Left ventricle myocardium superior (tissue), 1 donor: ENCODE data around the gene MAP7D2. TPM values are rescaled to one million over a fixed set of nuclear protein-coding genes. Genes with fewer than 3 reads are reported as not detected.
"Not testable (repeated sequence)": the region's sequence is repeated elsewhere in the genome, so short reads cannot be mapped to it uniquely, and the experiment has no call there.

ENCODE experiments used
- ATAC-seq: fragments of 200-7000 bp; cut with Tn5 transposase; one replicate; pipeline ENCODE4 v1.9.1; 2020; ENCODE audit warnings: mild to moderate bottlenecking, moderate library complexity
- DNase-seq: peaks from one replicate; pipeline ENCODE4 v3.0.0-alpha.2; 2020
- intact Hi-C: fragments of 100-400 bp; cut with micrococcal nuclease; formaldehyde crosslinking; loops from one replicate; pipeline ENCODE4 v1.11.0; 2022
- long read RNA-seq: library from polyadenylated mRNA; unstranded; transcript quantifications from one replicate; pipeline ENCODE4 v2.0.0, GENCODE V29; 2021
- total RNA-seq: library from RNA; stranded (reverse); fragmentation: NEBNext Ultra II Directional; extraction: Animal tissue kit (Norgen Biotek cat#: 25700); gene quantifications from one replicate; pipeline ENCODE4 v1.2.1, GENCODE V29; 2021
- donor health status: DM: no; HTN: yes; CAD: no; lungs with severe emphysema.

Gene MAP7D2
- total RNA-seq = 0.74 TPM
- long read RNA-seq, partial matches to known transcripts = 0 of 2 reads
- long read RNA-seq, other reads (novel, unspliced or antisense) = 2 of 2 reads

GRCh38 chrX:20116577-20117240 lies at the start of gene MAP7D2:
Gene MAP7D2 (minus strand): TSS chrX:20116907. CDS start chrX:20116879, 28 bp downstream.
- ATAC-seq (peak; percentile 28), DNase-seq (peak; percentile 27)
- intact Hi-C loops = no loop called here

- ATAC-seq, DNase-seq, intact Hi-C loops: not testable (repeated sequence)
Measured at GRCh38 chrX:20162516-20162915, 45.8 kb upstream of the MAP7D2 start.

- DNase-seq = no peak
- intact Hi-C loops = no loop called here
- ATAC-seq = no peak
Measured at GRCh38 chrX:20159797-20160385, 43.2 kb upstream of the MAP7D2 start.

GRCh38 chrX:20151689-20152088 lies 35.0 kb upstream of the MAP7D2 start:
- intact Hi-C loops = no loop called here
- ATAC-seq (no peak), DNase-seq (no peak)

- intact Hi-C loops = no loop called here
- no peak for DNase-seq
- ATAC-seq = no peak
Measured at GRCh38 chrX:20149326-20149725, 32.6 kb upstream of the MAP7D2 start.

GRCh38 chrX:20147561-20147960 lies 30.9 kb upstream of the MAP7D2 start:
- intact Hi-C loops = no loop called here
- DNase-seq (no peak), ATAC-seq (no peak)

GRCh38 chrX:20144491-20144890 lies 27.8 kb upstream of the MAP7D2 start:
- no peak for ATAC-seq
- intact Hi-C loops = no loop called here
- DNase-seq = no peak

- ATAC-seq = no peak
- DNase-seq = no peak
- intact Hi-C loops = no loop called here
Measured at GRCh38 chrX:20143561-20143960, 26.9 kb upstream of the MAP7D2 start.

- no peak for ATAC-seq
Measured at GRCh38 chrX:20143111-20143510, 26.4 kb upstream of the MAP7D2 start.

GRCh38 chrX:20141281-20142220 lies 24.8 kb upstream of the MAP7D2 start, which contains the start of gene EIF1AX:
Gene EIF1AX (minus strand): TSS chrX:20141838. CDS start chrX:20141640, 198 bp downstream.
- intact Hi-C loops = no loop called here
- ATAC-seq = peak; percentile 100
- DNase-seq = peak; percentile 96

More at GRCh38 chrX:20143111-20143510, 26.4 kb upstream of the MAP7D2 start:
- DNase-seq = no peak
- intact Hi-C loops = no loop called here

GRCh38 chrX:20140420-20140819 lies 23.7 kb upstream of the MAP7D2 start:
- intact Hi-C loops = no loop called here
- DNase-seq (no peak), ATAC-seq (no peak)

GRCh38 chrX:20139966-20140365 lies 23.3 kb upstream of the MAP7D2 start:
- ATAC-seq (no peak), DNase-seq (no peak)
- intact Hi-C loops = loop anchor here (10.0 kb wide), 1 partner anchor 225 kb away; no protein-coding TSS in a partner anchor

GRCh38 chrX:20135944-20136343 lies 19.2 kb upstream of the MAP7D2 start:
- DNase-seq (no peak), ATAC-seq (no peak)
- intact Hi-C loops = loop anchor here (10.0 kb wide), 1 partner anchor 221 kb away; no protein-coding TSS in a partner anchor

- intact Hi-C loops = loop anchor here (10.0 kb wide), 1 partner anchor 218 kb away; no protein-coding TSS in a partner anchor
- DNase-seq = no peak
- ATAC-seq = no peak
Measured at GRCh38 chrX:20132666-20133065, 16.0 kb upstream of the MAP7D2 start.

GRCh38 chrX:20130357-20130756 lies 13.7 kb upstream of the MAP7D2 start:
- no peak for DNase-seq
- intact Hi-C loops = loop anchor here (10.0 kb wide), 1 partner anchor 216 kb away; no protein-coding TSS in a partner anchor
- no peak for ATAC-seq

GRCh38 chrX:20129547-20129946 lies 12.8 kb upstream of the MAP7D2 start:
- ATAC-seq = no peak
- no peak for DNase-seq
- intact Hi-C loops = no loop called here

- no peak for ATAC-seq
- intact Hi-C loops = no loop called here
- DNase-seq = no peak
Measured at GRCh38 chrX:20128670-20129069, 12.0 kb upstream of the MAP7D2 start.

- intact Hi-C loops, DNase-seq: not testable (repeated sequence)
- ATAC-seq = peak; percentile 44
Measured at GRCh38 chrX:20127440-20127839, 10.7 kb upstream of the MAP7D2 start.

GRCh38 chrX:20126833-20127232 lies 10.1 kb upstream of the MAP7D2 start:
- ATAC-seq, intact Hi-C loops, DNase-seq: not testable (repeated sequence)
